Measurements from ENCODE around the gene RAB11B.
"Not testable (repeated sequence)": the region's sequence is repeated elsewhere in the genome, so short reads cannot be mapped to it uniquely, and the experiment has no call there.

RAB11B gene

DNA sequence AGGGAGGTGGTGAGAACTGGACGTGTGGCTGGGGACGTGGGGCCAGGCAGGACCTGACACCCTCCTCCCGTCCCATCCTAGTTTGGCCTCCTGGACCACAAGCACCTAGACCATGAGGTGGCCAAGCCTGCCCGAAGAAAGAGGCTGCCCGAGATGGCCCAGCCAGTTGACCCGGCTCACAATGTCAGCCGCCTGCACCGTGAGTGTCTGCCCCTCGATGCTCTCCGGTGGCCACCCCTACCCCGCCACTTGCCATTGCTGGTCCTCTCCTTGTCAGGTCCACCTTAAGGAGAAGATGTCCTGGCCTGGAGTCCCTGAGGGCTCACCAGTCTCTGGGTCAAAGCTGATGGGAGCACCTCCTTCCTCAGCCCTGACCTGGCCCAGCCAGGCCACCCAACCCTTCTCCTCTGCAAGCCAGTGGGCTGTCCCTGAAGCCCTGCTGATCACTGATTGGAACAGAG is 24.0 kb upstream of the RAB11B start:
- no peak for TF ChIP-seq CTCF (IDR thresholded peaks at IDR 0.05; ENCODE audit: low read depth, low read length)
- no peak for DNase-seq (ENCODE audit: extremely low read depth, low read depth)

- DNase-seq (ENCODE audit: extremely low read depth, low read depth) = no peak
- TF ChIP-seq CTCF (IDR thresholded peaks at IDR 0.05; ENCODE audit: low read depth, low read length) = no peak
Observed at GRCh38 chr19:8366961-8367326, 23.2 kb upstream of the RAB11B start.

DNA sequence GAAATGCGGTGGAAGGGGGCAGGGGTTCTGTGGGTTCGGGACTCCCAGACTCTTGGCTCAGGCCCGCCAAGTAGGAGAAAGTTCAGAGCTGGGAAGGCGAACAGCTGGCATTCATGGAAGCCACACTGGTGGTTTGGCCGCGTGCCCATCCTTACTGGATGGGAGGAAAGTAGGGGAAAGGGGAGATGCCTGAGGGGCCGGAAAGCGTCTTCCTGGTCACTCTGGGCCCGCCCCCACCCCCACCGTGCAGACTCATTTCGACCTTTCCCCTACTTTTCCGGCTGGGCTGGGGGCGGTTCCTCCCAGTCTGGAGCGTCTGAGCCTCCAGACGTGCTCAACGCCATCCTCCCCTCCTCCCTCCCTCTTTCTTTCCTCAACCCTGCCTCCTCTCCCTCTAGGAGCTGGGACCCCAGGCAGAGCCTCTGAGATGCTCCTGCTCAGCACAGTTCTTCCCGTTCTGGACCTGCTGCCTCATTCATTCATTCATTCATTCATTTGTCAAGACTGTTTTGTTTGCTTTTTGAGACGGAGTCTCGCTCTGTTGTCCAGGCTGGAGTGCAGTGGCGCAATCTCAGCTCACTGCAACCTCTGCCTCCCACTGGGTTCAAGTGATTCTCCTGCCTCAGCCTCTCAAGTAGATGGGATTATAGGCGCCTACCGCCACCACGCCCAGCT is 22.7 kb upstream of the RAB11B start:
- no peak for TF ChIP-seq CTCF (IDR thresholded peaks at IDR 0.05; ENCODE audit: low read depth, low read length)
- DNase-seq (ENCODE audit: extremely low read depth, low read depth) = peak; percentile 96

- TF ChIP-seq CTCF (IDR thresholded peaks at IDR 0.05; ENCODE audit: low read depth, low read length) = no peak
- no peak for DNase-seq (ENCODE audit: extremely low read depth, low read depth)
Observed at GRCh38 chr19:8370176-8371010, 19.8 kb upstream of the RAB11B start.

GRCh38 chr19:8371011-8371804 is 19.0 kb upstream of the RAB11B start:
- DNase-seq (ENCODE audit: extremely low read depth, low read depth) = no peak
- no peak for TF ChIP-seq CTCF (IDR thresholded peaks at IDR 0.05; ENCODE audit: low read depth, low read length)

GRCh38 chr19:8373867-8374813 is 16.0 kb upstream of the RAB11B start:
- TF ChIP-seq CTCF (IDR thresholded peaks at IDR 0.05; ENCODE audit: low read depth, low read length) = no peak
- no peak for DNase-seq (ENCODE audit: extremely low read depth, low read depth)

DNA sequence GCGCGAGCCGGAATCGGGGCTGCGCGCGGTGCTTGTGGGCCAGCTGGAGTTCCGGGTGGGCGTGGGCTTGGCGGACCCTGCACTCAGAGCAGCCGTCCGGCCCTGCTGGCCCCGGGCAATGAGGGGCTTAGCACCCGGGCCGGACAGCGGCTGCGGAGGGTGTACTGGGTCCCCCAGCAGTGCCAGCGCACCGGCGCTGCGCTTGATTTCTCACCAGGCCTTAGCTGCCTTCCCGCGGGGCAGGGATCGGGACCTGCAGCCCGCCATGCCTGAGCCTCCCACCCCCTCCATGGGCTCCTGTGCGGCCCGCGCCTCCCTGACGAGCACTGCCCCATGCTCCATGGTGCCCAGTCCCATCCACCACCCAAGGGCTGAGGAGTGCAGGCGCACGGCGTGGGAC is 14.4 kb upstream of the RAB11B start:
- DNase-seq (ENCODE audit: extremely low read depth, low read depth) = not testable (repeated sequence)

GRCh38 chr19:8376373-8376974 is 13.7 kb upstream of the RAB11B start:
- DNase-seq (ENCODE audit: extremely low read depth, low read depth) = not testable (repeated sequence)
